ENCODE data around the gene ZDBF2. TPM values are rescaled to one million over a fixed set of nuclear protein-coding genes. Genes with fewer than 3 reads are reported as not detected.

The ZDBF2 gene
- total RNA-seq, 1 donor from 2014 or later: 38.1 TPM

DNA sequence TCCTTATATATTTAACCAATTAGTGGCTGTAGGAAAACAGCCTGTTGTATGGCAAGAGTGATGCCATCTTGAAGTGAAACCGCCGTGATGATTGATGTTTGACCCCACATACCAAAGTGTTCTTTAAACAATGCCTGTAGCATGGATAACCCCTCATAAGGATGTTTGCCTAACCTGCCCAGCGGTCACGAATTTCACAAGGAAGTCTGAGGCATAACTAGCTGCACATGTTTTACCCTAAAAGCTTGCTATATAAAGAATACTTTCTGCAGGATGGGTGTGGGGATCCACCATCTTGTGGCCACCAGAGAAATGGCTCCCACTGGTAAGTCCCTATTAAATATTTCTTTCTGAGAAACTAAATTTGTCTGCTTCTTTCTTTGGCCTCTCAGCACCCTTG, 68.7 kb downstream of the ZDBF2 start:
- no peak for DNase-seq (ENCODE audit: low spot score)
- TF ChIP-seq CTCF (IDR thresholded peaks at IDR 0.05; ENCODE audit: unreplicated experiment): no peak
- Mint-ChIP-seq H3K27ac (ENCODE audit: unreplicated experiment) (no peak overlapping the region), H3K4me1 (ENCODE audit: unreplicated experiment) (no peaks in the 10 kb centered on the region), H3K36me3 (ENCODE audit: low read depth, unreplicated experiment) (peaks cover under 1% of the 10 kb centered on the region), H3K9me3 (ENCODE audit: unreplicated experiment) (no peaks in the 10 kb centered on the region), H3K27me3 (ENCODE audit: unreplicated experiment) (no peaks in the 10 kb centered on the region), H3K4me3 (ENCODE audit: unreplicated experiment) (no peak overlapping the region)

DNA sequence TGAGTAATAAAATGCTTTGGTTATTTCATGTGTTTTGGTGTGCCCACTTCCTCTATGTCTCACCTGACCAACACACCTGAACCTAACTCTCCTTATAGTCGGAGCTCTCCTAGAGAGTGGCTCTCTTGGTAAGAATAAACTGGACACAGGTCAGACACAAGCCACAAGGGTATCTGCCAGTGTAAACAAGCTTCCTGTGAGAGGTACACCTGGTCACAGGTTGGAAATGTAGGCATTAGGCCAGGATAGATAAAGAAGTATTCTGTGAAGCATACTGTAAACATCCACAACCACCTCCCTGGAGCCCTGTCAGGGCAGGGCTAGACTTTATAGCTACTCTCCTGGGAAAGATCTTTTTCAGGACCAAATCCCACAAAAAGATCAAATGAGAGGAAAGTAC, 69.4 kb downstream of the ZDBF2 start:
- no peak for TF ChIP-seq CTCF (IDR thresholded peaks at IDR 0.05; ENCODE audit: unreplicated experiment)
- H3K27ac Mint-ChIP-seq (ENCODE audit: unreplicated experiment): no peak overlapping the region
- peaks cover 7% of the 10 kb centered on the region for H3K36me3 Mint-ChIP-seq (ENCODE audit: low read depth, unreplicated experiment)
- no peaks in the 10 kb centered on the region for H3K9me3 Mint-ChIP-seq (ENCODE audit: unreplicated experiment)
- H3K27me3 Mint-ChIP-seq (ENCODE audit: unreplicated experiment): no peaks in the 10 kb centered on the region
- no peak for DNase-seq (ENCODE audit: low spot score)
- H3K4me3 Mint-ChIP-seq (ENCODE audit: unreplicated experiment): no peak overlapping the region
- H3K4me1 Mint-ChIP-seq (ENCODE audit: unreplicated experiment): no peaks in the 10 kb centered on the region

GRCh38 chr2:206345606-206346005, 71.1 kb downstream of the ZDBF2 start:
- Mint-ChIP-seq H3K9me3 (ENCODE audit: unreplicated experiment) (peaks cover 7% of the 10 kb centered on the region), H3K36me3 (ENCODE audit: low read depth, unreplicated experiment) (peaks cover 19% of the 10 kb centered on the region), H3K4me3 (ENCODE audit: unreplicated experiment) (no peak overlapping the region), H3K4me1 (ENCODE audit: unreplicated experiment) (no peaks in the 10 kb centered on the region), H3K27me3 (ENCODE audit: unreplicated experiment) (peaks cover 2% of the 10 kb centered on the region), H3K27ac (ENCODE audit: unreplicated experiment) (no peak overlapping the region)
- DNase-seq (ENCODE audit: low spot score): no peak
- no peak for TF ChIP-seq CTCF (IDR thresholded peaks at IDR 0.05; ENCODE audit: unreplicated experiment)

DNA sequence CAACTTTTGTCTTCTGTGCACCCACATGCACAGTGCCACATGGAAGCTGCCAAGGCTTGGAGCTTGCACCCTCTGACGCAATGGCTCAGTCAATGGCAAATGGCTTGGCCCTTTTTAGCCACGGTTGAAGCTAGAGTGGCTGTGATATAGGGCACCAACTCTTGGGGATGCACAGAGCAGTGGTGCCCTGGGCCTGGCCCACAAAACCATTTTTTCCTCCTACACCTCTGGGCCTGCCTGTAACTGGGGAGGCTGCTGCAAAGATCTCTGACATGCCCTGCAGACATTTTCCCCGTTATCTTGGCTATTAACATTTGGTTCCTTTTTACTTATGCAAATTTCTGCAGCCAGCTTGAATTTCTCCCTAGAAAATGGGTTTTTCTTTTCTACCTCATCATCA, 74.9 kb downstream of the ZDBF2 start:
- H3K4me3 Mint-ChIP-seq (ENCODE audit: unreplicated experiment): peak overlapping the region; percentile 74
- H3K27me3 Mint-ChIP-seq (ENCODE audit: unreplicated experiment): peaks cover 2% of the 10 kb centered on the region
- no peak for TF ChIP-seq CTCF (IDR thresholded peaks at IDR 0.05; ENCODE audit: unreplicated experiment)
- peaks cover 19% of the 10 kb centered on the region for H3K36me3 Mint-ChIP-seq (ENCODE audit: low read depth, unreplicated experiment)
- DNase-seq (ENCODE audit: low spot score): no peak
- H3K4me1 Mint-ChIP-seq (ENCODE audit: unreplicated experiment): no peaks in the 10 kb centered on the region
- no peak overlapping the region for H3K27ac Mint-ChIP-seq (ENCODE audit: unreplicated experiment)
- H3K9me3 Mint-ChIP-seq (ENCODE audit: unreplicated experiment): peaks cover 7% of the 10 kb centered on the region

GRCh38 chr2:206352571-206352970, 78.1 kb downstream of the ZDBF2 start:
- Mint-ChIP-seq H3K36me3 (ENCODE audit: low read depth, unreplicated experiment) (peaks cover 19% of the 10 kb centered on the region), H3K4me1 (ENCODE audit: unreplicated experiment) (no peaks in the 10 kb centered on the region), H3K4me3 (ENCODE audit: unreplicated experiment) (no peak overlapping the region), H3K27ac (ENCODE audit: unreplicated experiment) (no peak overlapping the region), H3K27me3 (ENCODE audit: unreplicated experiment) (peaks cover 2% of the 10 kb centered on the region), H3K9me3 (ENCODE audit: unreplicated experiment) (peaks cover 7% of the 10 kb centered on the region)
- no peak for TF ChIP-seq CTCF (IDR thresholded peaks at IDR 0.05; ENCODE audit: unreplicated experiment)
- DNase-seq (ENCODE audit: low spot score): no peak

Data from endothelial cell (in vitro differentiated cells).